ENCODE data around the gene SLC5A11. TPM values are rescaled to one million over a fixed set of nuclear protein-coding genes. Genes with fewer than 3 reads are reported as not detected.

SLC5A11 gene
- total RNA-seq, 2 donors from 2014 or later, result not detected

DNA sequence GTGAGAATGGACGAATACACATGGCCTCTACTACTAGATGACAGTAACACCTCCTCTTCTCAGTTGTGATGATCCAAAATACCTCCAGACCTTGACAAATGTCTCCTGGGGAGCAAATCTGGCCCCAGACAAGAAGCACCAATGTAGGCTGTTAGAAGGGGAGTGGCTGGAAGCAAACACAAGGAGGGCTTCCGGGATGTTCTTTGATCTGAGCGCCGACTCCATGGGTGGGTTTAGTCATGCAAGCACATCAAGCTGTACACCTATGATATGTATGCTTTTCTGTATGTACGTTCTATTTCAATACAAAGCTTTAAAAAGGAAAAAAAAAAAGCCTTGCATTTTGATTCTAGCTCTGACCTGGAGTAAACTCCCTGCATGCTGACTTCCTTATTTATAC lies 108.0 kb downstream of the SLC5A11 start:
- no peak for DNase-seq (ENCODE audit: low spot score)
- no peak overlapping the region for H3K4me3 ChIP-seq
- TF ChIP-seq, protein P1, sequence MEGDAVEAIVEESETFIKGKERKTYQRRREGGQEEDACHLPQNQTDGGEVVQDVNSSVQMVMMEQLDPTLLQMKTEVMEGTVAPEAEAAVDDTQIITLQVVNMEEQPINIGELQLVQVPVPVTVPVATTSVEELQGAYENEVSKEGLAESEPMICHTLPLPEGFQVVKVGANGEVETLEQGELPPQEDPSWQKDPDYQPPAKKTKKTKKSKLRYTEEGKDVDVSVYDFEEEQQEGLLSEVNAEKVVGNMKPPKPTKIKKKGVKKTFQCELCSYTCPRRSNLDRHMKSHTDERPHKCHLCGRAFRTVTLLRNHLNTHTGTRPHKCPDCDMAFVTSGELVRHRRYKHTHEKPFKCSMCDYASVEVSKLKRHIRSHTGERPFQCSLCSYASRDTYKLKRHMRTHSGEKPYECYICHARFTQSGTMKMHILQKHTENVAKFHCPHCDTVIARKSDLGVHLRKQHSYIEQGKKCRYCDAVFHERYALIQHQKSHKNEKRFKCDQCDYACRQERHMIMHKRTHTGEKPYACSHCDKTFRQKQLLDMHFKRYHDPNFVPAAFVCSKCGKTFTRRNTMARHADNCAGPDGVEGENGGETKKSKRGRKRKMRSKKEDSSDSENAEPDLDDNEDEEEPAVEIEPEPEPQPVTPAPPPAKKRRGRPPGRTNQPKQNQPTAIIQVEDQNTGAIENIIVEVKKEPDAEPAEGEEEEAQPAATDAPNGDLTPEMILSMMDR (IDR thresholded peaks at IDR 0.05), result no peak
- H3K27ac ChIP-seq, result no peak overlapping the region
- H3K9me3 ChIP-seq, result no peaks in the 10 kb centered on the region
- H3K27me3 ChIP-seq, result no peaks in the 10 kb centered on the region
- H3K36me3 ChIP-seq, result peaks cover 91% of the 10 kb centered on the region
- no peaks in the 10 kb centered on the region for H3K4me1 ChIP-seq

DNA sequence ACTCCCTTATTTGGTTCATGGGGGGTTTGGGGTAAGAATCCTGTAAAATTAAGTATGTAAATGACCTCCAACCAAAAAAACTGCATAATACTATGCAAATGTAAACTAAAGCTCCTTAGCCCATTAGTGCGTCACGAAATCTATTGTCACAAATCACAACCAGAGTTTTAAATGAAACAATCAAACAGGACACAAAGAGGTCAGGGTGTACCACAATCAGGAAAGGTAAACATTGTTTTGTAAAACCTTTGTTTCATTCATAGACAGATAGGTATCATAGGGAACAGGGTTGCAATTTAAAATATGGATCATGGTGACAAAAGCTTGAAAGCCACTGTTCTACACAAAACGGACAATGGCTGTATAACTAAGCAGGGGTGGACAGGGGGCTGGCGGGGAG lies 108.4 kb downstream of the SLC5A11 start:
- Histone ChIP-seq H3K4me3 (no peak overlapping the region), H3K27me3 (no peaks in the 10 kb centered on the region), H3K9me3 (no peaks in the 10 kb centered on the region), H3K27ac (no peak overlapping the region), H3K36me3 (peaks cover 92% of the 10 kb centered on the region), H3K4me1 (no peaks in the 10 kb centered on the region)
- TF ChIP-seq, protein P1 (IDR thresholded peaks at IDR 0.05), result no peak
- no peak for DNase-seq (ENCODE audit: low spot score)

DNA sequence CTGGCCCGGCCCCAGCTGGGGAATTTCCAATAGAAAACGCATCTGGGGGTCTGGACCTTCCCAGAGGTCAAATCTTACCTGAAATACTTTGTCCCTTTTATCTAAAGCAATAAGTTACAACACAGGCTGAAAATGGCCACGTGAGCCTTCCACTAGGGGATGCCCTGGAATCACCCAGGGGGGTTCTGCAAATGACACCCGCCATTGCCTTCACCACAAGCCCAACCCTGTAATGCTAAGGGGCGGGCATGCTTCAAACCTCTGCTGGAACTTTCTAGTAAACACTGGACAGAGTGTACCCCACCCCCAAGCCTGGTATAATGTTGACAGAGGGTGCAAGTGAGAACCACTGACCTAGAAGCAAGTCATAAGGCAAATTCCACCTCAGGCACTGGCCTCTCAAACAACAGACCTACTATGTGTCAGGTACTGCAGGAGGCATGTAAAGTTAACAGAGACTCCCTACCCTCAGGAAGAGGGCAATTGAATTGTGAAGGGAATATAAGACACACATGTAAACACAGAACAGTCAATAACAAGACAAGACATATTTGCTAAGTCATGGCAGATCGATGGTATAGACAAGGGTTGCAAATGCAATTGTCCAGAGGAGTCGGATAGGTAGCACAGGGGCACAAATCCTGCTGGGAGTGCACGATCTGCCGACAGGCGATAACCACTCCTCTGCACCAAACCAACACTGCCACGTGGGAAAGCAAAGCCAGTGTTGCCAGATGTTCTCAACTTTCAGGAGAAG lies 110.4 kb downstream of the SLC5A11 start:
- TF ChIP-seq, protein P1 (IDR thresholded peaks at IDR 0.05), result no peak
- Histone ChIP-seq H3K27ac (no peak overlapping the region), H3K27me3 (no peaks in the 10 kb centered on the region), H3K4me3 (no peak overlapping the region), H3K36me3 (peaks cover 93% of the 10 kb centered on the region), H3K9me3 (no peaks in the 10 kb centered on the region), H3K4me1 (no peaks in the 10 kb centered on the region)
- no peak for DNase-seq (ENCODE audit: low spot score)

DNA sequence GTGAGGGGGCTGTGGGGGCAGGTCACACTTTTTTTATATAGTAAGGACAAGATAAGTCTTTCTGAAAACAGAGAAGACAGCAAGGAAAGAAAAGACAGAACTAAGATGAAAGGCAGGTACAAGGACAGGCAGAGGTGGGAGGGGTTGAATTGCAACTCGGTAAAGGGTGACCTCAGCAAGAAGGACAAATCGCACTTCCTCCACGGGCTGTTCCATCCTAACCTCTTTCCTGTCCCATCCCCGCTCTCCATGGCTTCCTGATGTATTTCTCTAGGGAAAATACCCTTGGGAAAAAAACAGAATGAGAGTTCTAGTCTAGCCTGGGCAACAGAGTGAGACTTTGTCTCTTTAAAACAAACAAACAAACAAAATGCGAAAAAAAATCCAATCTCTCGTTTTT lies 112.1 kb downstream of the SLC5A11 start:
- no peak for DNase-seq (ENCODE audit: low spot score)
- Histone ChIP-seq H3K27ac (no peak overlapping the region), H3K4me1 (no peaks in the 10 kb centered on the region), H3K4me3 (no peak overlapping the region), H3K36me3 (peaks cover 84% of the 10 kb centered on the region), H3K9me3 (peaks cover 0 to 7% of the 10 kb centered on the region in 2 donors), H3K27me3 (no peaks in the 10 kb centered on the region)
- TF ChIP-seq, protein P1 (IDR thresholded peaks at IDR 0.05), result no peak

Other genes starting within 250 kb of the SLC5A11 start
- 10 to 100 TPM; 23.5 to 24.4 TPM for gene TNRC6A, start 116.3 kb upstream of the SLC5A11 start, total RNA-seq
- 10 to 100 TPM; 29.9 to 31.6 TPM for gene ARHGAP17, start 169.4 kb downstream of the SLC5A11 start, total RNA-seq

Measured in right atrium auricular region (tissue), 2 donors.